ENCODE results near the gene USP9X.

USP9X gene

DNA sequence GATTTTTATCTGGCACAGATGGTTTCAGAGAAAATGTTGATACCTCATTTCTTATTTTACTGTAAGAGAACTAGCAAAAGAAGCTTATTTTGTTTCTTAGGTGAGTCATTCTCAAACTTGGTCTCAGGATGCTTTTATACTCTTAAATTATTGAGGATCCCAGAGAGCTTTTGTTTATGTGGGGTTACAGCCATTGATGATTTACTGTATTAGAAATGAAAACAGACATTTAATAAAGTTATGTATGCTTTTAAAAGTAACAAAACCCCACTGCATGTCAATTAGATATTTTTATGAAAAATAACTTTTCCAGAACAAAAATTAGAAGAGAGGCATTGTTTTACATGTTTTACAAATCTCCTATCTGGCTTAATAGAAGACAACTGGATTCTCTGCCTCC is 12.1 kb downstream of the USP9X start:
- Histone ChIP-seq H3K27me3 (ENCODE audit: insufficient read depth, low read length, poor library complexity, severe bottlenecking) (no peaks in the 10 kb centered on the region), H3K36me3 (ENCODE audit: insufficient read depth, low read length) (no peaks in the 10 kb centered on the region; the same call in 1 of the 2 replicates), H3K9ac (ENCODE audit: low read depth, low read length, poor library complexity, severe bottlenecking) (no peak overlapping the region), H2AFZ (ENCODE audit: low read length) (no peak overlapping the region), H3K4me3 (ENCODE audit: low read length, poor library complexity, severe bottlenecking) (no peak overlapping the region), H3K4me1 (ENCODE audit: insufficient read depth, low read length, poor library complexity, severe bottlenecking) (peaks cover 3% of the 10 kb centered on the region), H3F3A (ENCODE audit: low read depth) (no peaks in the 10 kb centered on the region), H3K9me3 (ENCODE audit: insufficient read depth, low read depth, low read length) (no peaks in the 10 kb centered on the region), H4K20me1 (ENCODE audit: insufficient read depth, low read length, poor library complexity, severe bottlenecking) (peaks cover 51% of the 10 kb centered on the region), H3K79me2 (ENCODE audit: insufficient read depth, low read length) (peaks cover 95% of the 10 kb centered on the region), H3K9me2 (replicated peaks; ENCODE audit: low read depth, low read length) (no peaks in the 10 kb centered on the region), H3K4me2 (ENCODE audit: low read depth, low read length, poor library complexity, severe bottlenecking) (no peak overlapping the region)
- TF ChIP-seq EZH2phosphoT487 (IDR thresholded peaks at IDR 0.05; ENCODE audit: borderline replicate concordance): no peak
- TF ChIP-seq, protein P1, sequence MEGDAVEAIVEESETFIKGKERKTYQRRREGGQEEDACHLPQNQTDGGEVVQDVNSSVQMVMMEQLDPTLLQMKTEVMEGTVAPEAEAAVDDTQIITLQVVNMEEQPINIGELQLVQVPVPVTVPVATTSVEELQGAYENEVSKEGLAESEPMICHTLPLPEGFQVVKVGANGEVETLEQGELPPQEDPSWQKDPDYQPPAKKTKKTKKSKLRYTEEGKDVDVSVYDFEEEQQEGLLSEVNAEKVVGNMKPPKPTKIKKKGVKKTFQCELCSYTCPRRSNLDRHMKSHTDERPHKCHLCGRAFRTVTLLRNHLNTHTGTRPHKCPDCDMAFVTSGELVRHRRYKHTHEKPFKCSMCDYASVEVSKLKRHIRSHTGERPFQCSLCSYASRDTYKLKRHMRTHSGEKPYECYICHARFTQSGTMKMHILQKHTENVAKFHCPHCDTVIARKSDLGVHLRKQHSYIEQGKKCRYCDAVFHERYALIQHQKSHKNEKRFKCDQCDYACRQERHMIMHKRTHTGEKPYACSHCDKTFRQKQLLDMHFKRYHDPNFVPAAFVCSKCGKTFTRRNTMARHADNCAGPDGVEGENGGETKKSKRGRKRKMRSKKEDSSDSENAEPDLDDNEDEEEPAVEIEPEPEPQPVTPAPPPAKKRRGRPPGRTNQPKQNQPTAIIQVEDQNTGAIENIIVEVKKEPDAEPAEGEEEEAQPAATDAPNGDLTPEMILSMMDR (conservative IDR thresholded peaks at IDR 0.05; ENCODE audit: low read length): no peak

DNA sequence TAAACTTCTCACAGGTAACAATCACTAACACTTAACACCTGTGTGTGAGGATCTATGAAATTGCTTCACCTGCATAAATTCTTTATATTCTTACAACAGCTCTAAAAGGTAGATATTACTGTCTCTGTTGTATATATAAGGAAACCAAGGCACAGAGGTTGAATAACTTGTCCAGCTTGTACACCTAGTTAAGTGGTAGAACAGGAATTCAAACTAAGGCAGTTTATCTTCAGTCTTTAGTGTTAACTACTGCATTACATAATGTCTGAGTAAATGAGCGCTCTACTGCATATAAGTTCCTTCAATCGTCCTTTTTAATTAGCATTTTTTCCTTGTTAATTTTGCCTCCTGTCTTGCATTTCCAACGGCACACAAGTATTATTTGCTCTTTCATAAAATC is 15.0 kb downstream of the USP9X start:
- peaks cover 58% of the 10 kb centered on the region for H4K20me1 ChIP-seq (ENCODE audit: insufficient read depth, low read length, poor library complexity, severe bottlenecking)
- H3K27me3 ChIP-seq (ENCODE audit: insufficient read depth, low read length, poor library complexity, severe bottlenecking): no peaks in the 10 kb centered on the region
- H3K4me3 ChIP-seq (ENCODE audit: low read length, poor library complexity, severe bottlenecking): no peak overlapping the region
- no peak overlapping the region for H2AFZ ChIP-seq (ENCODE audit: low read length)
- peaks cover 95% of the 10 kb centered on the region for H3K79me2 ChIP-seq (ENCODE audit: insufficient read depth, low read length)
- H3K9me3 ChIP-seq (ENCODE audit: insufficient read depth, low read depth, low read length): no peaks in the 10 kb centered on the region
- H3K36me3 ChIP-seq (ENCODE audit: insufficient read depth, low read length): no peaks in the 10 kb centered on the region; the same call in 1 of the 2 replicates
- H3F3A ChIP-seq (ENCODE audit: low read depth): no peaks in the 10 kb centered on the region
- H3K9ac ChIP-seq (ENCODE audit: low read depth, low read length, poor library complexity, severe bottlenecking): no peak overlapping the region
- H3K4me1 ChIP-seq (ENCODE audit: insufficient read depth, low read length, poor library complexity, severe bottlenecking): peaks cover 1% of the 10 kb centered on the region
- no peaks in the 10 kb centered on the region for H3K9me2 ChIP-seq (replicated peaks; ENCODE audit: low read depth, low read length)
- H3K4me2 ChIP-seq (ENCODE audit: low read depth, low read length, poor library complexity, severe bottlenecking): no peak overlapping the region
- TF ChIP-seq, protein P1 (conservative IDR thresholded peaks at IDR 0.05; ENCODE audit: low read length): no peak
- no peak for TF ChIP-seq EZH2phosphoT487 (IDR thresholded peaks at IDR 0.05; ENCODE audit: borderline replicate concordance)

DNA sequence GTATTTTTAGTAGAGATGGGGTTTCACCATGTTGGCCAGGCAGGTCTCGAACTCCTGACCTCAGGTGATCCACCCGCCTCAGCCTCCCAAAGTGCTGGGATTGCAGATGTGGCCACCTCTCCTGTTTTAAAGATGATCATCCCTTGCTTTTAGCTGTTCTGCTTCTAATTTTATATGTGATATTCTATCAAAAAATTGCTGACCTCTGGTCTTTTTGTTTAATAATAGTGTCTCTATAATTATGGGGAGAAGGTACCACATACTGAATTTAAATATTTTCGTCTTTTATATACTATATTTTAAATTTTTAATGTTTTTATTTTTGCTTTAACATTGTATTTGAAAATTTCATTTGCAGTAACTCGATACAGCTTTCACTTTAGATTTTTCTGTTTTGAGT is 15.6 kb downstream of the USP9X start:
- Histone ChIP-seq H2AFZ (ENCODE audit: low read length) (no peak overlapping the region), H3F3A (ENCODE audit: low read depth) (no peaks in the 10 kb centered on the region), H3K4me1 (ENCODE audit: insufficient read depth, low read length, poor library complexity, severe bottlenecking) (no peaks in the 10 kb centered on the region), H3K4me3 (ENCODE audit: low read length, poor library complexity, severe bottlenecking) (no peak overlapping the region), H3K79me2 (ENCODE audit: insufficient read depth, low read length) (peaks cover 95% of the 10 kb centered on the region), H3K9me3 (ENCODE audit: insufficient read depth, low read depth, low read length) (no peaks in the 10 kb centered on the region), H3K9me2 (replicated peaks; ENCODE audit: low read depth, low read length) (no peaks in the 10 kb centered on the region), H3K9ac (ENCODE audit: low read depth, low read length, poor library complexity, severe bottlenecking) (no peak overlapping the region), H4K20me1 (ENCODE audit: insufficient read depth, low read length, poor library complexity, severe bottlenecking) (peaks cover 60% of the 10 kb centered on the region), H3K27me3 (ENCODE audit: insufficient read depth, low read length, poor library complexity, severe bottlenecking) (no peaks in the 10 kb centered on the region), H3K4me2 (ENCODE audit: low read depth, low read length, poor library complexity, severe bottlenecking) (no peak overlapping the region), H3K36me3 (ENCODE audit: insufficient read depth, low read length) (no peaks in the 10 kb centered on the region; the same call in 1 of the 2 replicates)
- TF ChIP-seq, protein P1 (conservative IDR thresholded peaks at IDR 0.05; ENCODE audit: low read length): no peak
- TF ChIP-seq EZH2phosphoT487 (IDR thresholded peaks at IDR 0.05; ENCODE audit: borderline replicate concordance): no peak
